ENCODE results near the gene HOXB8.

DNA sequence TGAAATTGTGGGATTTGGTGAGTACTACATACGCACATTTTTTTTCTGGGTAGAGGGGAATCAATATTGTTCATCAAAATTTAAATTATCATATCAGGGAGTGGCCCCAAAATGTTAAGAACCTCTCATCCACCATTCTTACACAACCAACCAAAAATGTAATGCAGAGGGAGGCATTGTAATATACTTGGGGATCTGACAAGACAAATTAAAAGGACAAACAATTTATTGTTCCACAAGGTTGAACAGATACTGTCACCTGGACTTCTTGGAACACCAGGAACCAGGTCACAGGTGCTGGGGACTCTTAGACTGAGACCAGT, 25.7 kb upstream of the HOXB8 start:
- no peak for TF ChIP-seq JUN (IDR thresholded peaks at IDR 0.05; ENCODE audit: borderline replicate concordance, insufficient read depth, insufficient read length, low read depth)
- TF ChIP-seq, protein P1, sequence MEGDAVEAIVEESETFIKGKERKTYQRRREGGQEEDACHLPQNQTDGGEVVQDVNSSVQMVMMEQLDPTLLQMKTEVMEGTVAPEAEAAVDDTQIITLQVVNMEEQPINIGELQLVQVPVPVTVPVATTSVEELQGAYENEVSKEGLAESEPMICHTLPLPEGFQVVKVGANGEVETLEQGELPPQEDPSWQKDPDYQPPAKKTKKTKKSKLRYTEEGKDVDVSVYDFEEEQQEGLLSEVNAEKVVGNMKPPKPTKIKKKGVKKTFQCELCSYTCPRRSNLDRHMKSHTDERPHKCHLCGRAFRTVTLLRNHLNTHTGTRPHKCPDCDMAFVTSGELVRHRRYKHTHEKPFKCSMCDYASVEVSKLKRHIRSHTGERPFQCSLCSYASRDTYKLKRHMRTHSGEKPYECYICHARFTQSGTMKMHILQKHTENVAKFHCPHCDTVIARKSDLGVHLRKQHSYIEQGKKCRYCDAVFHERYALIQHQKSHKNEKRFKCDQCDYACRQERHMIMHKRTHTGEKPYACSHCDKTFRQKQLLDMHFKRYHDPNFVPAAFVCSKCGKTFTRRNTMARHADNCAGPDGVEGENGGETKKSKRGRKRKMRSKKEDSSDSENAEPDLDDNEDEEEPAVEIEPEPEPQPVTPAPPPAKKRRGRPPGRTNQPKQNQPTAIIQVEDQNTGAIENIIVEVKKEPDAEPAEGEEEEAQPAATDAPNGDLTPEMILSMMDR (IDR thresholded peaks at IDR 0.05; ENCODE audit: extremely low read depth in 1 of 2, insufficient read depth in 1 of 2, low read depth in 1 of 2, low read length in 2 of 2) = no peak
- TF ChIP-seq POLR2A (IDR thresholded peaks at IDR 0.05; ENCODE audit: low read depth, low read length) = no peak
- no peak for TF ChIP-seq POLR2AphosphoS5 (IDR thresholded peaks at IDR 0.05; ENCODE audit: insufficient read depth, low read depth, low read length)
- TF ChIP-seq FOS (IDR thresholded peaks at IDR 0.05; ENCODE audit: borderline replicate concordance, insufficient read depth, low read length) = no peak
- no peak for TF ChIP-seq EZH2 (IDR thresholded peaks at IDR 0.05; ENCODE audit: borderline replicate concordance, low read depth, low read length, severe bottlenecking)
